Measurements from ENCODE around the gene HOXA10.
A peak's percentile ranks its signal among the peaks of the same experiment; 100 is the strongest.

The HOXA10 gene

DNA sequence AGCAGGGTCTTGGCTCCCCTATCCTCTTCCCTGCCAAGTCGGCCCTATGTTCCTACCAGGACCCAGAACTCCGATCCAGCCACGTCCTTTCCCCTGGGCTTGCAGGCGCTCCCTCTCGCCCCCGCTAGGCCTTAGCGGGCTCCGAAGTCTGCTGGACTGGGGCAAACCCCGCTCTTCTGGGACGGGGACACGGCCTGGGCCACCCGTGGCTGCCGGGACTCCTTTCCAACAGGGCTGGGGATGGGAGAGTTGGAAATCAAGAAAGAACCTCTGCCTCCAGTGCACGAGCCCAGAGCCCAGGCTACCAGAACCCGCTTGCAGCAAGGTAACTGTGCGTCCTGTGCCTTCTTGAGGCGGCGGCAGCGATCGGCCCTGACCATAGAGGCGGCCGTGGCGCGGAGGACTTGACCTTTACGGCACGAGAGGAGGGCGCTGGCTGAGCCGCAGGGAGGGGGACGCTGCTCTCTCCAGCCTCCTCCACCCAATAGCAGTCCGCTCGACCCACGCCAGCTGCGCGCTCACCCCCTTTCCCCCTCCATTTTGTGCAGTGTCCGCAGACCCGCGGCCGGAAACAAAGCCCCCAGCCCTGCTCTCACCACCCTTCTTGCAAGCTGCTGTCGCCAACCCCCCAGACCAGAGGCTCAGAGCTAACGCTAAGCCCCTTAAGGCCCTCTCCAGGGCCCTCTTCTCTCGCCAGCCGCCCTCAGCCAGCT lies 17.9 kb upstream of the HOXA10 start:
- FAIRE-seq = no peak
- no peak for DNase-seq (ENCODE audit: insufficient read length, low spot score)

DNA sequence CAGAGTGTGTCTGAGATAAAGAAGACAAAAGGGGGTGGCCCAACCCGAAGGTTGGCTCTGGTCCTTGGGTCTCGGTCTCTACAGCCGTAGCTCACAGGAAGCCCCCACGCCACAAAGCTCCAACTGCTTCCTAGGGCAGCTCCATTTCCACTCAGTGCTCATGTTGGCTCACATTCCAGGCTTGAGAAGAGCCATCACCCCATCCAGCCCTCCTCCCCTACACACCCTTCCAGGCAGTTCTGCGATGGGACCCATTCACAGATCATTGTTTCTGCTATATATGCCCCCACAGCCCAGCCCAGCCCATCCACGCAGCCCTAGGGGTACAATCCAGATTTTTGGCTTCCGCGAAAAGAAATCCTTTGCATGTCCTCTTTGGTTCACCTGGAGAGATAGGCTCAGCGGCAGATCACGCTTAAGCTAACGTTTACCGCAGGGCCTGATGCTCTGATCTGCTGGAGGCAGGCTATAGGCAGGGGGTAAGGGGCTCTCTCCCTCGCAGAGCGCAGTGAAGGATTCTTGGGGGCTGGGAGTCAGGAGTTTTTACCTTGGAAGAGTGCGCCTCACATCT lies 17.1 kb upstream of the HOXA10 start:
- DNase-seq (ENCODE audit: insufficient read length, low spot score) = no peak

DNA sequence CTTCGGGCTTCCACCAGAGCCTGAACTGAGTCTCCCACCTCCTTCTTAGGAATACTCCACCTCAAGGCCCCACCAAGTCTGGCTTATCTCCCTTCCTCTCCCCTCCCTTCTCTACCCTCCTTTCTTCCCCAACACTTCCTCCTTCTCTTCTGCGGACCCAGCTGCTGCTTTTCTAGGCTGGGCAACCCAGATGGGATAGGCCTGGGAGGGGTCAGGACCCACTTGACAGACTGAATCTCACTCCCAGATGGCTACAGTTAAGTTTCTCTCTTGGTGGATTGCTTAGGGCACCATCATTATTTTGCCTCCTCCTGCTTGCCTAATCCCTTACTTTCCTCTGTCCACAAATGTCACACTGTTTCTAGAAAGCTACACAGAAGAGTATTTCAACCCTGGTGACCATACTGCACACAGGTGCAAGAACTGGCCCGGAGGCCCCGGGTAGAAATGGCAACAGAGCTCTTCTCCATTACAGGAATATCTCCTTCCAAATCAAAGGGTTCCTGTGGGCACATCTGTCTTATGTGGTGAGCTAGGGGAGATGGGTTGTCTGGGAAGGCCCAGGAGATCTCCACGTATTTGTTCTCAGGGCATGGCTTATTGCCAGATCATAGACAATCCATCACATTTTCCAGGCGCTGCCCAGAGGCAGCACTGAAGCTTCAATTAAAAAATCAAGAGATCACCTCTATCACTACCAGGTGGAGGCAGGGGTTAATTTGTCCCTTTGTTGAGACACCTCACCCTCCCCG lies 16.1 kb upstream of the HOXA10 start:
- no peak for FAIRE-seq
- no peak for DNase-seq (ENCODE audit: insufficient read length, low spot score)

More for the DNA sequence above, 17.1 kb upstream of the HOXA10 start:
- FAIRE-seq = no peak

DNA sequence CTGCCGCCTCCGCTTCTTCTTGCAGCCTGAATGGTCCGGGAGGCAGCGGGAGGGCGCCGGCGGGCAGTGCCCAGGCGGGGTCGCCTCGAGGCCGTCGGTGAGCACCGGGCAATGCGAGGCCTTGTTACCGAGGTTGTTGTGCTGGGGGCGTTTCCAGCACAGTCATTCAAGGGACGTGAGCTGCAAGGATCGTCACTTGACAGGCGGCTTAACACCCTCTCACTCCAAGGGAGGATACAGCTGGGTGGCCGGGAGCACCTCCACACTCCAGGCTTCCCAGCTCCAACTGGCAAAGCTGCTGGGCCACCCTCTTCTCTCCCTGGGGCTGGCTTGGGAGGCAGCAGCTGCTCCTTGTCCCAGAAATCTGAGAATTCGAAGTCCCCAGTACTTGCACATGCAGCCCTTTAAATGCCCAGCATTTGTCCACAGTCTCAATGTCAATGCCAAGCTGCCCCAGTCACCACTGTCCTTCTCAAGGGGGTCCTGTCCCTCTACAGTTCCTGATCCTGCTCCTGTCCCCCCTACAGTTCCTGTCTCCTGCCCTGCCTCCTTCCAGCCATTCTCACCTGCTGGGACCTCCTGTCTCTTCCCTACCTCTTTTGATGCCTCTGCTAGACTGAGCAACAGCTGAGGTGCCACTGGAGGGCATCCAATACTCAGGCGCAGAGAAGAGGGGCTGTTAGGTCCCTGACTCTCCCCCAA lies 15.3 kb upstream of the HOXA10 start:
- peak; percentile 80 for FAIRE-seq
- DNase-seq (ENCODE audit: insufficient read length, low spot score) = no peak

DNA sequence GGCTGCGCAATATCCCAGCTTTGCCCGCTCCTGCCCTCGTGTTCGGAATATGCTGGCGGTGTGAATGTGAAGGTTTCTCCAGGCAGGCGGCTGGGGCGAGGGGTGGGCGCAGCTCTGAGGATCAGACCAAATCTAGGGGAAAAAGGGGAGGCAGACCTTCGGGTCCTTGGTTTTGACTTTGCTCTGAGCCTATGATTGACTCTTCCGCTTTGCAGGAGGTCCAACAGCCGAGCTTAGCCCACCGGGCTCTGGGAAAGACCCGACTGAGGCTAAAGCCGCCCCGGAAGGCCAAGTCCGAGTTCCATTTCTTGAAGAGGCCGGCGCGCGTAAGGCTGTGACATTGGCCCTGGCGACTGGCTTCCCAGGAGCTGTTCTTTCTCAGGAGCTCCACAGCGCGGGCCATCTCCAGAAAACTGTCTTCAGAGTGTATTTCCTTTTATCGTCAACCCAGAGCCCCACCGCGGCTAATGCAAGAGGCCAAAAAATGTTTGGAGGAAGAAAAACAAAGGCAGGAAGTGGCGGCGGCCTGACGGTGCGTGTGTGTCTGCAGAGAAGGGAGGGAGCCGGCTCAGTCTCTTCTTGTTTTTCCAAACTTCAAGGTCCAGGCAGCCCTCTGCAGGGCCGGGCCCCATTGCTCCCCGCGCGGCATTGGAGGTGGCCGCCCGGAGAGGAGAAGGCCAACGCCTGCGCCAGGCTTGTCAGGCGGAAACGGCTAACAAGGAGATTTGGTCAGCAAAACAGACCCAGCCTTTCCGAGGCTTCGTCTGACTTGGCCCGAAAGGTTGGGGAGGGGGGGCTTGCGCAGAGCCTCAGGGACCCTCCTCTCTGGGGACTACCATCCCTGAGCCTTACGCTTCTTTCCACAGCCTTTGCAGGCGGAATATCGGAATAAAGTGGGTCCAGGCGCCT lies 14.5 kb upstream of the HOXA10 start:
- no peak for DNase-seq (ENCODE audit: insufficient read length, low spot score)
- FAIRE-seq = no peak

DNA sequence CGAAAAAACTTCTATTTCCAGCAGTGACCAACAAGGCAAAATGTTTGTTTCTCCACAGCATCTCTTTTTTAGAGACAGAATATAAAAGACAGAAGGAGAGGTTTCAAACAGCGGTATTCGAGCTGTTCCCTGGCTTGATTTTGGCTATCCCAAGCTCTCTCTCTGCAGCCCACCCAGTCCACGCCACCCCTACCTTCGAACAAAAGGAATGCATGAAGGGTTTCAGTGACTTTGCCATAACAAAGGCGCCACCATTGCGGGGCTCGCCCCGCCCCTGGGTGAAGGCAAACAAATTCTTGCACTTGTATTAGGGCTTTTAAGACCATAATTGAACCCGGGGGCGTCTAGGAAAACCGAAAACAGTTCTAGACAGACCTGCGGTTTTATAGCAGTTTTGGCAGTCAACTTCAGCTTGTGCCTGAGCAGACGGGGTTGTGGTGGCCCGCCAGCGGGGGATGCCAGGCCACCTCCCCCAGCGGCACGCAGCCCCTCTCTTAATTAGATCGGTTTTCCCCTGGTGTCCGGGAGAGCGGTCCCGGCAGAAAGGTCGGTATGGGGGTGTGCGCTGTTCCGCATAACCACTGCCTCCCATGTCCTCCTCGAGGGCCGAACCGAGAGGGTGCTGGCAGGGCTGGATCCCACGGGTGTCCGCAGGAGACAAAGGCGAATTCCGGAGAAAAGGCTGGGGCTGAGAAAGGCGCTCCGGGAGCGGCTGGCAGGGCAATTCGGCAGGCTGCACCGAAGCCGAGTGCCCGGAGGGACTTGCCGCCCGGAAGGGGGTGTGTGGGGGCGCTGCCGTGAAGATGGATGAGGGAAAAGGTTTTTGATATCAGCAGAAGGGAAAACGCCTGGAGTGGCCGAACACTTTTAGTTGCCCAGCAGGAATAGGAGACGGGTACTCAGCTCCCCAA lies 13.6 kb upstream of the HOXA10 start:
- FAIRE-seq = no peak

DNA sequence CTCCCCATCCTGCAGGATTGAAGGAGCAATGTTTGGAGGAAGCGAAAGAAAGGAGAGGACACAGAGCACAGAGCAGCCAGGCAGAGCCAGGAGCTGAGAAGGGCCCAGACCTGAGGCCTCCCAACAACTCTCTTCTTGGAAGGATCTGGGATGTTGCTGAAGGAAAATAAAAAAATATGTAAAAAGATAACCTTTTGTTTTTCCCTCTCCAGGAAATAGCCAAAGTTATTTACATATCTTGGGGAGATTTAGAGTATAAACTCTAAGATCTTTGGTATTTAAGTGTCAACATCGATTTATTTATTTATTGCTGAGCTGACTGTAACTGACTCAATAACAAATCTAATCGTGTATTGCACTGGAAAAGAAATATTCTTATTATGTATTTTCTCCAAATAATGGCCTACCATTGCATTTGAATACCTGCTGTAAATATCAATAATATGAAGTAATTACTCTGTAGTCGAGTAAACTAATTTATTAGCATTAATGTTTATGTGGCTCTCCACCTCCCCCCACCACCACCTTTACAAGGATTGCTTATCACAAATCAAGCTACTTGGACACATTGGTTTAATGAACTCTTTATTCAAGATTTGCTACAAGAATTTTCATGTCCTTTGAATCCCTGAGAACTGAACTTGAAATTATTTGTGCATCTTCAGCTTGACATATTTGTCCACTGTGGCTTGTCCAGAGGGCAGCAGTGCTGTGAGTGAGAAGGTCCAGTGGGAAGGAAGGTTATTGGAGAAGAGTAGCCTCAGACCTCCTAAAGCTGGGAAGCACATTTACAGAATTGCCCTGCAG lies 12.8 kb upstream of the HOXA10 start:
- FAIRE-seq (no peak), DNase-seq (ENCODE audit: insufficient read length, low spot score) (no peak)

More for the DNA sequence above, 13.6 kb upstream of the HOXA10 start:
- no peak for DNase-seq (ENCODE audit: insufficient read length, low spot score)

DNA sequence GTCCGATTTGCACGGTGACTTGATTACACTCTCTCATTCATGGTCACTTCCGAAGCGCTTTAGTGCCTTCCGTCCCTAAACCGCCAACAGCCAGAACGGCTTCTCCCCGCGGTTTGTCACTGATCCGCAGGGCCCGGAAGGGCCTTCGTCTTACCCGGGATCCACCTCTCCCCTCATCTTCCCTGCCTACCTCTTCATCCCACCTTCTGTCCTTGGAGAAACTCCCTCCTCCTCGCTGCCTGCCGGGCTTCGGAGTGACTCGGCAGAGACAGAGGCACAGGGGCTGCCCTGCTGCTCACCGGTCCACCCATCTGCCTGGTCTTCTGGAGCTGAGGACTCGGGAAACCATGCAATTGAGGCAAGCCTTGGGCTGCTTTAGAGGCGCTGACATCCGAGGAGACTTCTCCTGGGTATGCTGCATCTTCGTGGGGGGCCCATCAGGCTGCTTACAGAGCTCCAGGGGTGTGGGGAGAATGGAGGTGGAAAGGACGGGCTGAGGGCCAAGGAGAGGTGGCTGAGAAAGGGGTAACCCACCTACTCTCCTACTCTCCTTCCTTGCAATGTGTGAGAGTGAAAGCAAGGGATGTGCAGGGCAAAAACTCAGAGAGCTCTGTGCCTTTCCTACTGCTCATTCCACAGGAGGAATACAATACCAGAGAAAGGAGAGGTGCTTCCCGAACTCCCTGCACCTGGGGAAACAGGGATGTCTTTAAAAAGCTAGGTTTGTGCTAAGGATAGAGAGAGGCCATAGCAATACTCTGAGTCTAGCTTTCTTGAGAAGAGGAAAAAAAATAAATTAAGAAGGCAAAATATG lies 11.9 kb upstream of the HOXA10 start:
- no peak for FAIRE-seq
- no peak for DNase-seq (ENCODE audit: insufficient read length, low spot score)

DNA sequence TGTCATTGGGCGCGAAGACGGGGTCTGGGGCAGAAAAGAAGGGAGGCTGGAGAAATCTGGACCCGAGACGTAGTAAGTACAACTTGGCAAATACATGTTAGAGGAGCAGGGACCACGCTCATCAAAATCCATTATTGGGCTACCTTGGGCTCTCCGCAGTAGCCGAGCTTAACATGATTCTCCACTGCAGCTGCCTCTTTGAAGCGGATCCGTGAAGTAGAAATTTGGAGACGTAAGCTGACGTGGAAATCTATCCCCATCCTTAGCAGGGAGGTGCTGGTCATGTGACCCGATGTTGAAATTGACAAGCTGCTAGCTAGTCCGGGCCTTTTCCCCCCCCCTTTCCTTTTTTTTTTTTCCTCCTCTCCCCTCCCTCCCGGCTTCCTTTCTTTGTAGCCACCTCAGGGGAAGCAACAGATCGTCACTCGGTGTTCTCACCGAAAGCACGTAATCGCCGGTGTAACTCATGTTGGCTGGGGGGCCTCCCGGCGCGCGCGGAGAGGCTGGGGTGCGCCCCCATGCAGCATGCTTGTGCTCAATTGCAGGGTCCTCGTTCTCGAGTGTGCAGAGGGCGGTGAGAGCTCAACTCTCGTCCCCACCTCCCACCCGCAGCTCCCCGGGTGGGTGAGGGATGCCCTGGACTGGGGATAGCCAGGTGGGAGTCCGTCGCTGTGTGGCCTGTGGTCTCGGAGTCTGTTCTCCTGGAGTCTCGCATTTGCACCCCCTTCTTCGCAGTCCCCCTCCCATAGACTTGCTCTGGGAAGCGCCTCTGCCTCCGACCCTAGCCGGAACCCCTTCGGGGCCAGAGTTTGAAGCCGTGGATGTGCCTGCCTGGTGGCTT lies 11.1 kb upstream of the HOXA10 start, which contains the start of gene HOXA11:
TSS of gene HOXA11 (minus strand) at position 220 of the 841 bp plus-strand sequence. CDS start at position 132, 88 bp downstream.
- FAIRE-seq = peak; percentile 20

DNA sequence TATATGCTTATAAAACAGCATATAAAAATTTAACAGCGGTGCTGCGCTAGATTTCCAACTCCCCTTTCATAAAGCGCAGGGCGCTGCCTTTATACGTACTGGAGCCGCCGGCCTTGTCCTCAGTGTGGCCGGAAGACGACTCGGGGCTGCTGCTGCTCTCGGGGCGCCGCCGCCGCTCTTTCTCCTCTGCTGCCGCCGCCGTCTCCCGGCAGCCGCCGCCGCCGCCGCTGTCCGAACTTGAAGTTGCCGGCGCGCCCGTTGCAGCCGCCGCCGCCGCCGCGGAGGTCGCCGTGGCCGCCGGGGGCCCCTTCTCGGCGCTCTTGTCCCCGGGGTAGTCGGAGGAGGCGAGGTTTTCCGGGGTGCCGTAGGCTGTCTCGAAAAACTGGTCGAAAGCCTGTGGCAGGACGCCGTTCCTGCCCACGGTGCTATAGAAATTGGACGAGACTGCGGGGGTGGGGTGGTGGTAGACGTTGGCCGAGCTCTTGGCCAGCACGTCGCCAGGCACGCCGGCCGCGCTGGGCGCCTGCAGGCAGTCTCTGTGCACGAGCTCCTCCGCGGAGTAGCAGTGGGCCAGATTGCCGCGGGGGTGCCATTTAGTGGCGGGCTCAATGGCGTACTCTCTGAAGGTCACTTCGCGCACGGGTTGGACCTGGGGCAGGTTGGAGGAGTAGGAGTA lies 10.4 kb upstream of the HOXA10 start:
- no peak for FAIRE-seq
- no peak for DNase-seq (ENCODE audit: insufficient read length, low spot score)

More for the DNA sequence above, 11.1 kb upstream of the HOXA10 start, which contains the start of gene HOXA11:
- peak; percentile 94 for DNase-seq (ENCODE audit: insufficient read length, low spot score)

DNA sequence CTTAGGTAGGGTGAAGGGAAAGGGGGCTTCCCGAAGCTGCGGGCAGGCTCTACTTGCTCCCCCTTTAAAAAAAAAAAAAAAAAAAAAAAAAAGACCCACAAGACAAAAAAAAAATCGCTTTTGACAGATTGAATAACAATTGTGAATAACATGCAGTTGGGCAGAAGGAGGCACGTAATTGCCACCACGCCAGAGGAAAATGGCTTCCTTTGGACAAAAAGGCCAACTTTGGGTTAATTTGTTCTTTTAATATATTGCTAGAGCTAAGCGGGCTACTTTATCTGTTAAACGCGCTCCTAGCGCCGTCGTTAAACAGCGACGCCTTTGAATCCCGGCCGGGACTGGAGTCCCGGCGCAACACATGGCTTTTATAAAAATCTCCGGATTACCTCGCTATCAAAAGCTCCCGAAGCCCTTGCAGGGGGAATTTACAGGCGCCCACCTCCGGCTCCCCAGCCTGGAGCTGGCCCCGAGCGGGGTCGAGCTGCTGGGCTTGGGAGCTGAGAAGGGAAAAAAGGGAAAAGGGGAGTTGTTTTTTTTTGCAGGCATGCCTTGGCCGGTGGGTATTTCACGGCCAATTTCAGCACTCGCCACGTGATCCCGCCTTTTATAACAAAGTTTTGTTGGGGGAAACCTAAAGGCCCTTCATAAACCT lies 9.7 kb upstream of the HOXA10 start:
- DNase-seq (ENCODE audit: insufficient read length, low spot score) (no peak), FAIRE-seq (no peak)

DNA sequence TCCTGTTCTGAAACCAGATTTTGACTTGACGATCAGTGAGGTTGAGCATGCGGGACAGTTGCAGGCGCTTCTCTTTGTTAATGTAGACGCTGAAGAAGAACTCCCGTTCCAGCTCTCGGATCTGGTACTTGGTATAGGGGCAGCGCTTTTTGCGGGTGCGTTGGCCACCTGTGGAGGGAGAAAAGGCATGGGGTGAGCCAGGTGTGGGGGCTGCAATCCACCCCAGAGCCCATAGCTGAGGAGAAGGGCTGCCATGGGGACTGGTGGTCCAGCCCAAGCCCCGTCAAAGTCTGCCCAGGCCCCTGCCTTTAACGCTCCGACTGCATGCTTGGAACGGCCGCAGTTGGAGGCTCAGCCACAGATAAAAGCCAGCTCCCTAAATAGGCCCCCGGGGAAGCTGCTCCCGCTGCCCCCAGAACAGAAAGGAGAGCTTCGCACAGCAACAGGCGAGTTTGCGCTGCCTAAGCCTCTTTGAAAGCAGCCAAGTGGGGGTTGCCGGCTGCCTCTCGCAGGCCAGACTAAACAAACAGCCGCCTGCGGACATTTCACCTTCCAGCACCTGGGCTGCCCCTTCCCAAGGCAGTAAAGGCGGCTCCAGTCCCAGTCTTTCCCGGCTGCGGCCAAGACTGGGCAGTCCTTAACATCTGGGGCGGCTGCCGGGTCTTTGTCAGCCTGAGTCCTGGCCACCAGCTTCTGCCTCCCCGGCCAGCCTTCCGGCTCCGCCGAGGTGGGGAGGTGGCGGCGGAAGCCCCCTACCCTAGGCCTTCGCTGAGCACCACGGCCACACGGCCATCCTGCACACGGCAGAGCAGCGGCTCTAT lies 9.0 kb upstream of the HOXA10 start:
- no peak for DNase-seq (ENCODE audit: insufficient read length, low spot score)
- FAIRE-seq = no peak

DNA sequence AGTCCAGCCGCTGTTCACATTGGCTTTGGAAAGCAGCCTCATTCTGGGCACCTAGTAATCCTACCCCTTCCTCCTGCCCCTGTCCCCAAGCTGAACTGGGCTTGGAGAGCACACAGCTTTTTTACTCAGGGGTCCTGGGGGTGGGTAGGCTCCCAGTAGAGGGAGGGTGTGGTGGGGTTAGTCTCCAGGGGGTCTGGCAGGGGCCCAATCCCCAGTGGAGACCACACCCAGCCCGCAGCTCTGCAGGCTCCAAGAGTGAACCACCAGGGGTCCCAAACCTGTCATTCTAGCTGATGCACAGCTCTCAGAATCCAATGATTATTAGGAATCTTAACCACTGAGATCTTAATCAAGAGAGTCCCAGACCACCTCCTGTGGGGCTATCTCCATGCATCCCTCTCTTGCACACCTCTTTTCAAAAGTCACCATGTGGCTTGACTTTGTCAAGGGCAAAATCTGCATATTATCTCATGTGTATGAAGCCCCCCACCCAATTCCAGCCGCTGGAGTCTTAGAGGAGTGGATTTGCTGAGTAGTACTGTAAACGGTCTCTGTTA lies 8.2 kb upstream of the HOXA10 start:
- DNase-seq (ENCODE audit: insufficient read length, low spot score) (no peak), FAIRE-seq (no peak)

DNA sequence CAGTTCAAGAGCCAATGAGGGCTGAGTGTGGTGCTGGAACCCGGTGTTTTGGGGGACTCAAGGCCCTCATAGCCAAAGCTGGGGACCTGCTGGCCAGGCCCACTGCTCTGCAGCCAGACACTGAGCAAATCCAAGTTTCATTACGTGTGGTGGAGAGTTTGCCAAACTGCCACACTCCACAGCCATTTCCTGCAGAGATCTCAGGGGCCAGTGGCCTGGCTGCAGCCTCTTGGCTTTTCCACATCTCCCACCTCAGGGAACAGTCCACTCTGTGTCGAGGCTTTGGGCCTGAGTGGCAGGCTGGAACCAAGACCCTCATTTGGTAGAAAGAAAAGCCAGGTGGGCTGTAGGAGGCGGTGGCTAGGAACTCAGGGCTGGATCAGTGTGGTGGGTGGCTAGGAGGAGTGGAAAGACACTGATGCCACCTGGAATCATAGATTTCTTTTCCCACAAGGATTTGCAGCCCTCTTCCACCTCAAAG lies 7.7 kb upstream of the HOXA10 start:
- FAIRE-seq = no peak
- no peak for DNase-seq (ENCODE audit: insufficient read length, low spot score)

All from HTR-8/SVneo (cell line).